HG02610 (cell line): ENCODE data around the gene THSD7B.
"Not testable (repeated sequence)": the region's sequence is repeated elsewhere in the genome, so short reads cannot be mapped to it uniquely, and the experiment has no call there.

ENCODE experiments used
- ATAC-seq: cut with Tn5 transposase; IDR thresholded peaks from one replicate; pipeline ENCODE4 v1.9.1; 2021; ENCODE audit warnings: mild to moderate bottlenecking, moderate library complexity; ENCODE audit not compliant: unreplicated experiment

Gene THSD7B

GRCh38 chr2:136765256-136766072 is at the start of gene THSD7B:
Gene THSD7B, plus strand, starts transcription at chr2:136765545. Its CDS starts 116,634 bp downstream, at chr2:136882179.
- ATAC-seq, result no peak

- no peak for ATAC-seq
Observed at GRCh38 chr2:136718273-136718672, 47.1 kb upstream of the THSD7B start.

- no peak for ATAC-seq
Observed at GRCh38 chr2:136727973-136728699, 37.2 kb upstream of the THSD7B start.

- ATAC-seq, result no peak
Observed at GRCh38 chr2:136736236-136736635, 29.1 kb upstream of the THSD7B start.

GRCh38 chr2:136738044-136738443 is 27.3 kb upstream of the THSD7B start:
- no peak for ATAC-seq

GRCh38 chr2:136741471-136741870 is 23.9 kb upstream of the THSD7B start:
- no peak for ATAC-seq

- ATAC-seq, result no peak
Observed at GRCh38 chr2:136750065-136750464, 15.3 kb upstream of the THSD7B start.

- ATAC-seq, result no peak
Observed at GRCh38 chr2:136751406-136751805, 13.9 kb upstream of the THSD7B start.

- not testable (repeated sequence) for ATAC-seq
Observed at GRCh38 chr2:136758504-136758903, 6.8 kb upstream of the THSD7B start.

GRCh38 chr2:136764452-136765255 is 691 bp upstream of the THSD7B start:
- no peak for ATAC-seq

GRCh38 chr2:136766073-136766404 is 694 bp downstream of the THSD7B start:
- ATAC-seq, result no peak

- ATAC-seq, result no peak
Observed at GRCh38 chr2:136767030-136767429, 1.7 kb downstream of the THSD7B start.

- no peak for ATAC-seq
Observed at GRCh38 chr2:136769871-136770270, 4.5 kb downstream of the THSD7B start.

- no peak for ATAC-seq
Observed at GRCh38 chr2:136770384-136770783, 5.0 kb downstream of the THSD7B start.

GRCh38 chr2:136777391-136777790 is 12.0 kb downstream of the THSD7B start:
- no peak for ATAC-seq

GRCh38 chr2:136783856-136784255 is 18.5 kb downstream of the THSD7B start:
- no peak for ATAC-seq

- no peak for ATAC-seq
Observed at GRCh38 chr2:136785215-136785614, 19.9 kb downstream of the THSD7B start.

- ATAC-seq, result no peak
Observed at GRCh38 chr2:136787970-136788369, 22.6 kb downstream of the THSD7B start.

GRCh38 chr2:136796339-136796738 is 31.0 kb downstream of the THSD7B start:
- no peak for ATAC-seq

- ATAC-seq, result no peak
Observed at GRCh38 chr2:136798766-136799165, 33.4 kb downstream of the THSD7B start.

- no peak for ATAC-seq
Observed at GRCh38 chr2:136801661-136802060, 36.3 kb downstream of the THSD7B start.
